Astrocyte of the spinal cord (primary cell): ENCODE results near the gene XAF1.

Experiments used
- DNase-seq: peaks from one replicate; pipeline ENCODE4 v3.0.0; 2011; ENCODE audit warnings: low read depth, low spot score
- H3K4me3 ChIP-seq: 2 replicates; pipeline ENCODE4 v1.5.1; 2011; ENCODE audit warnings: low read depth, mild to moderate bottlenecking, low read length, moderate library complexity
- CTCF ChIP-seq: IDR thresholded peaks from 2 replicates; pipeline ENCODE4 v1.5.1; 2012; ENCODE audit warnings: low read depth, mild to moderate bottlenecking, low read length, inconsistent platforms
- in situ Hi-C: cut with HindIII; loops from 2 replicates; pipeline ENCODE4 v1.10.0; 2017; ENCODE audit warnings: low sequenced_read_pairs

XAF1 gene

GRCh38 chr17:6752068-6752909 is 3.6 kb upstream of the XAF1 start:
- DNase-seq = peak; percentile 98
- in situ Hi-C loops = no loop called here
- no peak overlapping the region for H3K4me3 ChIP-seq
- TF ChIP-seq CTCF = peak; percentile 3

GRCh38 chr17:6753006-6753445 is 2.8 kb upstream of the XAF1 start:
- TF ChIP-seq CTCF = no peak
- in situ Hi-C loops = no loop called here
- H3K4me3 ChIP-seq = no peak overlapping the region
- peak; percentile 93 for DNase-seq

GRCh38 chr17:6753546-6753945 is 2.3 kb upstream of the XAF1 start:
- in situ Hi-C loops = no loop called here
- H3K4me3 ChIP-seq = no peak overlapping the region
- no peak for TF ChIP-seq CTCF
- peak; percentile 22 for DNase-seq

DNA sequence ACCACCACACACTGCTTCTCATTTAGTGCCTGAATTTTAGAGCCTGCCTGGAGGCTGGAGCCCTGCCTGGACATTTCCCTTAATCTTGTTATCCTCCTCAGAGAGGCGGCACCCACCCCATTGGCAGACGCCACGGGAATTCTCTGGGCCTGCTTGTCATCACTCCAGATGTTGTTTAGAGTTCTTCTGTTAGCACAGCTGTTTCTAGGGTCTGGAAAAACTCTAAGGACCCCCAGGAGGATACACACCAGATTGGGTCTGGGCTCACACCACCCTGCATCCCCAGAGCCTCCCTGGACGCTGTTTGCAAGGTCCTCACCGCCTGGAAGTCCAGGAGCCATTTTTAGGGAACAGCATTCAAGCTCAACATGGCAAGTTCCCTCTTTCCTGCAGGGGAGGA is 565 bp upstream of the XAF1 start:
- TF ChIP-seq CTCF = no peak
- no peak overlapping the region for H3K4me3 ChIP-seq
- peak; percentile 18 for DNase-seq
- in situ Hi-C loops = no loop called here

DNA sequence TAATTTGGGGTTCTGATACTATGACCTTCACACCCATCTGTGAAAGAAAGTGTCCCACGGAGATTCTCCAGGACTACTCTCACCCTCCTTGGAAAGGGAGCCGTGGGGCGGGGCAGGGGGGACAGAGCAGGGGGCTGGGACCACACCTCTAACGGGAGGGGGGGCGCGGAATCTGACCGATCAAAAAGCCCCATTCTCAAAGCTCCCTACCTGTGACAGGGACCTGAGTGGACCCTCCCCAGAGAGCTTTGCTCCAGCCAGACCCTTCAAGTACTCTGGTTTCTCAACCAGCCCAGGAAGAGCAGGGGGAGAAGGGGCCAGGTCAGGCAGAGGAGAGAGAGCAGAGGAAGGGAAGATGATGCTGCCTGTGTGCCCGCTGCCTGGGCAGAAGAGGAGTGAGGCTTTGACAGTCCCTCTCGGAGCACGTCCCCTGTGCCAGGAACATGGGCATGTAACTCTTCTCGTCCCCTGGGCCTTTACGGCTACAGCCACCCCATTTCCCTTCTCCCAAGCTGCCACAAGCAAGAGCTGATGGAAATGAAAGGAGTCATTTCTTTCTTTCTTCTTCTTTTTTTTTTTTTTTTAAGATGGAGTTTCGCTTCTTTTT is 682 bp downstream of the XAF1 start:
- no peak for TF ChIP-seq CTCF
- in situ Hi-C loops = no loop called here
- H3K4me3 ChIP-seq = peak overlapping the region; percentile 33
- no peak for DNase-seq

- no peak overlapping the region for H3K4me3 ChIP-seq
- in situ Hi-C loops = no loop called here
- DNase-seq = no peak
- TF ChIP-seq CTCF = no peak
These were observed 1.9 kb downstream of the XAF1 start for GRCh38 chr17:6757747-6758146.
